Stimulated activated CD8-positive, alpha-beta memory T cell treated with anti-CD3 and anti-CD28 coated beads, Interleukin-15, amount 100 ng/mL, for 24 hours (primary cell): ENCODE results near the gene ARHGEF19.
"Not testable (repeated sequence)": the region's sequence is repeated elsewhere in the genome, so short reads cannot be mapped to it uniquely, and the experiment has no call there.

ENCODE experiments used
- DNase-seq: peaks from one replicate; pipeline ENCODE4 v3.0.0-alpha.2; 2020; ENCODE audit warnings: low read depth

The ARHGEF19 gene

DNA sequence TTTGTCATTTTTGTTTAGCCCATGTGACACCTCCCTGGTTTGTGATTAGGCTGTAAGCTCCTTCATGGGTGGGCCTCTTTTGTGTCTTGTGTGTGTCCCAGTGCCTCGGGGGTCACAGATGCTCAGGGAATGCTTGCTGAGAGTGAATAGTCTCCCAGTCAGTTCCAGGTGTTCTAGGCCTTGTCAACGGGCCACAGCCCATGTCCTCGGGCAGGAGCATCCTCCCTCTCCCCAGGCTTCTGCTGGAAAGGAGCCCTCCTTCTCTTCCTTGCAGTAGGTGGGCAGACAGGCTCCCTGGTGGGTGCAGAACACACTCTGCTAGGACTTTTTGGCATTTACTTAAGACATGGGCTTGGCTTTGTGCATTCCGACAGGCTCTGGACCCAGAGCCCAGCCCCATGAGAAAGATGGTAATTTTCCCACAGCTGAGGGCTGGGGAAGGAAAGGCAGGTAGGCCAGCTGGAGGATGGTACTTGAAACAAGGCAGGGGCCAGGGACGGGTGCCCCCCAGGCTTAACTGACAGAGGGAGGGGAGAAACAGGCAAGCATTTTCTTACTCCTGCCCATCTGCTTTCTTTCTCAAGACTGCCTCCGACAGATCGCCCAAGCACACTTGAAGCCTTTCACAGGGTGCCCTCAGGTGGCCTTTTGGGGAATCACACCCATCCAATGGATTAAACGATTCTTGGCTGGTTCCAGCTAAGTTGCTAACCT lies 31.6 kb upstream of the ARHGEF19 start:
- peak; percentile 40 for DNase-seq

DNA sequence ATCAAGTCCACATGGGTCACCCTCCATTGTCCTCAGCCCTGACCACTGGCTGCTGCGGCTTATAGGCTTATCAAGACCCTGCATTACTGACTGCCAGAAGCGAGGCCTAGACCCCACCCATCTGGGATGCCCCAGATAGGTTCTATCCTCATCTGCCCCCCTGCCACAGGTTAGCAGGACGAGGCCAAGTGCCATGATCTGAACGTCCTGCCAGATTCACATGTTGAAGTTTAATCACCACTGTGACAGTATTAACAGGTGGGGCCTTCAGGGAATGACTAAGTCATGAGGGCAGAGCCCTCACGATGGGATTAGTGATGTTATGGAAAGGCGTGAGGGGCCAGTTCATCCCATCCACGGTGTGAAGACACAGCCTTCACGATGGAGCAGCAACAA lies 30.8 kb upstream of the ARHGEF19 start:
- DNase-seq, result no peak

DNA sequence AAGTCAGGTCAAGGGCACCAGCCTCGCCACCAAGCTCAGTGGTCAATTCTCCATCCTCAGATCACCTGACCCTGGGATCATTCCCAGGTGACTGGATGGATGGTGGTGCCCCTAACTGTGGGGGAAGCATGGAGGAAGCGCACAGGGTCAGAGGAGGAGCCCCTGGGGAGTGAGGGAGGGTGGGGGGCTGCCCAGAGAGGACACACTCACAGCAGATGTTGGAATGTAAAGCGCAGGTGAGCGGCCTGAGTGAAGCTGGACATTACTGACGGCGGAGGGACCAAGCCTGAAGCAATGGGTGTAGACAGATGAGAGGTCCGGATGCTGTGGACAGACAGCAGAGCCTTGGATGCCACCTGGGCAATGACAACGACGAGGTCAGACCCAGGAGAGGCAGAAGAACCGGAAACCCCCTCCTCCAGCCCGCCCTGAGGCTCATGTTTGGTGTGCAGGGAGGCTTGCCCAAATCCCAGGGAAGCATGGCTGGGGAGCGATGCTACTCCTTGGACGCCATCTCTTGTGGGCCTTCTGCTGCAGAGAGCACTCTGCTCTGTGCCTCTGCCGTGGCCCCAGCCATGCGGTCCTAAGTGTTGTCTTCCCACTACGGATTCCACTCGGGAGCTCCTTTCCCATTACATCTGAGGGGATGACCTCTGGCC lies 30.2 kb upstream of the ARHGEF19 start:
- no peak for DNase-seq

DNA sequence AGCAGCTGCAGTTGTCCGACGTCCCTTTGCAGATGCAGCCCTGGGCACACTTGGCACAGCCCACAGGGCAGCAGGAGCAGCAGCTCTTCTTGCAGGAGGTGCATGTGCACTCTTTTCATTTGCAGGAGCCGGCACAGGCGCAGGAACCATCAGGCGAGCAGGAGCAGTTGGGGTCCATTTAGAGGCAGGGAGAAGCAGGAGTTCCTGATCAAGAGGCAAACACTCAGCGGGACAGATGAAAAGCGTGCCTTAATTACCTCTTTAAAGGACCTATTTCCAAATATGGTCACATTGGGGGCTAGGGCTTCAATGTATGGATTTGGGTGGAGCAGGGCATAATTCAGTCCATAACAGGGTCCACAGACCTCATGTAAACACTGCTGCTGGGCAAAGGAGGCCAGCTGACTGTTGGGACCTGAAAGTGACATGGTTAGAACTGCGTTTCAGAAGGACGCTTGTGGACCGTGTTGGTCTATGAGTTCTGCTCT lies 28.8 kb upstream of the ARHGEF19 start:
- DNase-seq, result no peak

DNA sequence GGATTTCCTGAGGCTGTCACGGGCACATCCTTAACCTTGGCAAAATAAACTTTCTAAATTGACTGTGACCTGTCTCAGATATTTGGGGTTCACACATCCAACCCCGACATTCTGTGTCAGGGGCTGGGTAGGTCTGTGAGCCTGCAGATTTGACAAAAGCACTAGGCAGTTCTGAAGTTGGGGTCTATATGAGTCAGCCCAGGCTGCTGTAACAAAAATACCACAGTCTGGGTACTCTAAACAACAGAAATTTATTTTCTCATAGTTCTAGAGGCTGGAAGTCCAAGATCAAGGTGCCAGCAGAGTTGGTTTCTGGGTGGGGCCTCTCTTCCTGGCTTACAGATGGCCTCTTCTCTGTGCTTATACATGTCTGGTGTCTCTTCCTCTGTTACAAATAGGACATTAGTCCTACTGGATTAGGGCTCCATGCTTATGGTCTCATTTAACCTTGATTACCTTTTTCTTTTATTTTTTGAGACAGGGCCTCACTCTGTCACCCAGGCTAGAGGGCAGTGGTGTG lies 27.6 kb upstream of the ARHGEF19 start:
- DNase-seq, result no peak

DNA sequence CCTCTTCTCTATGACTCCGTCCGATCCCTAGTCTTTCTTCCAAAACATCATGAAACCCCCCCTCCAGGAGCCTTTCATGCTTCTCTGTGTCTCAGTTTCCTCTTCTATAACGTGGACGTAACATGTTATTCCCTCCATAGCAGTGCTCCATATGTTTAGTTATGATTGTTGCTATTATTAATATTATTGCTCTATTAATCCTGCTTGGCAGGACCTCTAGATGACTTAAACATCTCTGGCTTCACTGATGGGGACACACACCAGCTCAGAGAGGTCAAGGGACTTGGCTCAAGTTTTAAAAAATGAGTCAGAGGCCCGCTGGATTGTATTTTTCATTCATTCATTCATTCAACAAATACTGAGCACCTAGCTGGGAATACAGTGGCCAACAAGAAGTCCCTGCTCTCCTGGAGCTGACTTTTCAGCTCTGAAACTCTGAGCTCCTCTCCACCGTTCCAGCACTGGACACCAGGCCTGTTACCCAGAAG lies 24.9 kb upstream of the ARHGEF19 start:
- DNase-seq, result no peak

DNA sequence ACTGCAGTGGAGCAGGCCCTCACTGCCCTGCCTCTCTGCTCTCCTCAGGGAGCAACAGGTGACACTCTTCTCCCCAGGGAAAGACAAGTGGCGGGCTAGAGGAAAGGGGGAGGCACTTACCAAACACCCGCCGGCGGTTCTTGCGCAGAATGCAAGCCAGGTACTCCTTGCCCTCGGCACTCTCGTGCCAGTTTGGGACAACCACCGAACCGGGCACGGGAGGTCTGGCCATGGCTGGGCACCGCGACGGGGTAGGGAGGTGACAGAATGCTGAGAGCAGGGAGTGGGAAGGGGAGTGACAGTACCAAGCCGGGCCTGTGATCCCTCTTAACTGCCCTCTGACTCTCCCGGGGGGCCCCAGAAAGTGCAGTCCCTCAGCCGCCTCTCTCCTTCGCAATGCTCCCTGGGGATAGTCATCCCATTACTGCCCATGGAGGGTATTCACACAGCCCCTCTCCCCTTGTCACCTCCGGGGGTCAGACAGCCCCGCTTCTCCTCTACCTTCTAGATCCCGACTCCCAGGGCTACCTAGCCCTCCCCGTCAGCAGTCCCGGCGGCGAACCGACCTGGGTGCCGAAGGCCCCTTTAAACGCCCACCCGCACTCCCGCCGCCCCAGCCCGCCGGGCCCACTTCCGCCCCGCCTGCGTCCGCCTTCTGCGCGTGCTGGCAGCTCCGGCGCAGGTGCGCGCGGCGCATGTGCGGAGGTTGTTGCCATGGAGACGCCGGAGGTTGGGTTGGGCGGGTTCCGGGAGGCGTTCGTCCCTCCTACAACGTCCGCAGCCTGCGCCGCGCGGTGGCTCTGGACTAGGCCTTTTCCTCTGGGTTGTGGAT lies 24.3 kb upstream of the ARHGEF19 start, which contains the start of gene CPLANE2:
TSS of gene CPLANE2 (minus strand) at position 673 of the 832 bp plus-strand sequence. CDS start at position 232, 441 bp downstream.
- peak; percentile 96 for DNase-seq

DNA sequence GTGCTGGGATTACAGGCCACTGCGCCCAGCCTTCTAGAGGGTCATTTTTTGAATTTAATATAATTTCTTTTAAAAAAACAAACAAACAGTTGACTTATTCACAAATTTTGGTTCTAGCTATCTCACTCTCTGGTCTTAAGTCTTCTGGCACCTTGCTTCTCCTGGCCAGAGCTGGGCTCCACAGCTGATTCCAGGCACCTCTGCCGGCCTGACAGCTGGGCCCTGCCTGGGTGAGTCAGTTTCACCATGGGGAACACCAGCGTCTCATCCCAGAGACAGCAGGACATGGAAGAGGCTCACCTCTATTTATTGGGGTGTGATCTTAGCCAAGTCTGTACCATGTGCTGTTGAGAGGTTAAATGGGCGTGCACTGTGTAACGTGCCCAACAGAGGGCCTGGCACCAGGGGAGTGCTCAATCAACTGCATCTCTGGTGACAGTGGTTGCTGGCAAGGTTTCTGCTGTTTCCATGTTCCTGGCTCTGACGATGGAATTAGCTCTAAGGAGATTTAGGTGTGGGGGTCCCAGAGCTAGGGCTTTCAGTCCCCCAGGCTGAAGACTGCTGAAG lies 23.6 kb upstream of the ARHGEF19 start:
- DNase-seq, result no peak

DNA sequence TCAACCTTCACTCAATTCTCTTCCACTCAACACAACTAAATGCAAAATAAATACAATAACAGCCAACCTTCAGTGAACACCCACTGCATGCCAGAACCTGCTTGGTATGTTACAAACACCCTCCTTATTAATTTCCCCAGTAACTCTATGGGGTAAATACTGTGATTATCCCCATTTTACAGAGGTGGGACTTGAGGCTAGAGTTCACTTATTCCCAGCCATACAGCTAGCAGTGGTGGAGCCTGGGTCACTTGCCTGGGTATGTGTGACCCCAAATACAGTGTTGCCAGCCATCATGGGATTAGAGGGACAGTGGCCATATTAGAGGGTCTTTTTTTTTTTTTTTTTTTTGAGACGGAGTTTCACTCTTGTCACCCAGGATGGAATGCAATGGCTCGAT lies 22.9 kb upstream of the ARHGEF19 start:
- DNase-seq, result no peak

DNA sequence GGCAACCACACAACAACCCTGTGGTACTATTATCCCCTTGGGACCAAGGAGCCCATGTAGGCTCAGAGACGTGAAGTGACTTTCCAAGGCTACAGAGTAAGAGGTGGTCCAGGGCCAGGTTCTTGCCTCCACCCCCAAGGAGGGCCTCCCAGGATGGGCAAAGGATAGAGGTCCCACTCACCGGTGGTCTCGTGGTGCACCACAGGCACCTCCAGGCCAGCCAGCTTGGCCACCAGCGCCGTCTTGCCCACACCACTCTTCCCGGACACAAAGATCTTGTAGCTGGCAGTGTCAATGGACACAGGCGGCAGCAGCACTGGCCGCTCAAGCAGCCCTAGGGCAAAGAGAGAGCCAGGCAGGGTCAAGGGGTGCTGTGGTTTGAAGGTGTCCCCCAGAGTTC lies 21.0 kb upstream of the ARHGEF19 start:
- DNase-seq, result no peak

DNA sequence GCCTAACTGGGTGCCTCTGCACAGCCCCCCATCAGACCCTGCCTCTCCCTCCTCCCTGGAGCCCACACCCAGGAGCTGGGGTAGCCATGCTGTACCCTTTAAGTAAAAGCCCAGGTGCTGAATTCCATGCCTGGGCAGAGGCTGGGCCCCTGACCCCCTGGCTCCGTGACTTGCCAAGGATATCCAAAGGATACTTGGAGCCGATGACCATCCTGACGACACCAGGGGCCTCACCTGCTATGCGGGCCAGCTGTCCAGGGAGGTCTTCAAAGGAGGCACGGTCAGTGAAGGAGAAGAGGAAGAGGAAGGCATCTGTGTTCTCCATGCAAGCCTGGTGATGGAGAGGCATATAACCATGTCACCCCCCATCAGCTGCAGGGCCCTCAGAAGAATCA lies 19.9 kb upstream of the ARHGEF19 start:
- DNase-seq, result no peak

DNA sequence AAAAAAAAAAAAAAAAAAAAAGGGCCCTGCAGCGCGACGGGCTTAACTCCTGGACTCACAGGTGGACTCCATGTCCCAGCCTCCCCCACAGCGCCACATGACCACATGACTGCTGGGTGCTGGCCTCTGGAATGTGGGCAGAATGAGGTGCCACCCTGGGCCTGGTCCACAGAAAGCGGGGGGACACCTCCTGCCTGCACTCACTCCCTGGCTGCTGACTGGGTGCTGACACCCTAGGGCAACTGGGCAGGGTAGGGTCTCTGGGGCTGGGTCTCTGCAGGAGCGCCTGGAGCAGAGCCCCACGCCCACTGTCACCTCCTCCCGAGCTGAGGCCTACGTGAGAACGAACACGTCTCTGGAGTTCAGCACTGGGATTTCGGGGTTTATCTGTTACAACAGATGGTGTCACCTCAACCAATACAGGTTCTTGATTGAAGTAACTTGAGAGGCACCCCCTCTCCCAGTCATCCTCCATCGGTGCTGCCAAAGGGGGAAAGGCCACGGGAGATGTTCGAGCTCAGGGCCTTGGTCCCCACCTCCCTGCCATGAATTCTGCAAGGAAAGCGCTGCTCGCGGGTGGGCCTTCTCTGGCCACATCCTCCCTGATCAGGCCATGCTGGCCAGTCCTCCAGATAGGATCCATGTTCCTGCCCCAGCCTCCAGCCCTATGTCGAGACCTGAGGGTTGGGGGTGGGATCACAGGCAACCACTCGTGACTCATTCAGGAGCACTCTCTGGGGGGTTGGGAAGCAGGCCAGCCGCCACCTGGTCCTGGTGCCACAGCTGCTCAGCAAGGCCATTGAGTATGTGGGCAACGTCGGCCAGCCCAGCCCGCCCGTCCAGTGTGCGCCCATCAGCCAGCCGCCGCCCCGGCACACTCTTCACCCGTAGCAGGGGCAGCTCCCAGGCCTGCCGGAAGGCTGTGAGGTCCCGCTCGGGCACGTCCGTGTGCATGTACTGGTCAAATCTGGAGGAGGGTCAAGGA lies 19.2 kb upstream of the ARHGEF19 start:
- DNase-seq, result no peak

DNA sequence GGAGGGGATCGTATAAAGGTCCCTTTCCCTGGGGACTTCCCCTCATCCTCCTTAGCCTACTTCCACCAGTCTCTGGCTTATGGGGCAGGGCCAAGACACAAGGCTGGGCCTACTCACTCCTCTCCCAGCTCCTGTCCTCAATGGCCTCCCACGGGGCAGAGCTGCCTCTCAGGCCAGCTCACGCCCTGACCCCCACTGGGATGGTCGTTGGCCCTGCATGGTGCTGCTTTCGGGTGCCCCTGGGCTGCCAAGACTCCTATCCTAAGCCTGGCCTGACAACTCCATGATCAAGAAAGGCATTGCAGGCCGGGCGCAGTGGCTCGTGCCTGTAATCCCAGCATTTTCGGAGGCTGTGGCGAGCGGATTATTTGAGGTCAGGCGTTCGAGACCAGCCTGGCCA lies 18.3 kb upstream of the ARHGEF19 start:
- DNase-seq, result no peak

DNA sequence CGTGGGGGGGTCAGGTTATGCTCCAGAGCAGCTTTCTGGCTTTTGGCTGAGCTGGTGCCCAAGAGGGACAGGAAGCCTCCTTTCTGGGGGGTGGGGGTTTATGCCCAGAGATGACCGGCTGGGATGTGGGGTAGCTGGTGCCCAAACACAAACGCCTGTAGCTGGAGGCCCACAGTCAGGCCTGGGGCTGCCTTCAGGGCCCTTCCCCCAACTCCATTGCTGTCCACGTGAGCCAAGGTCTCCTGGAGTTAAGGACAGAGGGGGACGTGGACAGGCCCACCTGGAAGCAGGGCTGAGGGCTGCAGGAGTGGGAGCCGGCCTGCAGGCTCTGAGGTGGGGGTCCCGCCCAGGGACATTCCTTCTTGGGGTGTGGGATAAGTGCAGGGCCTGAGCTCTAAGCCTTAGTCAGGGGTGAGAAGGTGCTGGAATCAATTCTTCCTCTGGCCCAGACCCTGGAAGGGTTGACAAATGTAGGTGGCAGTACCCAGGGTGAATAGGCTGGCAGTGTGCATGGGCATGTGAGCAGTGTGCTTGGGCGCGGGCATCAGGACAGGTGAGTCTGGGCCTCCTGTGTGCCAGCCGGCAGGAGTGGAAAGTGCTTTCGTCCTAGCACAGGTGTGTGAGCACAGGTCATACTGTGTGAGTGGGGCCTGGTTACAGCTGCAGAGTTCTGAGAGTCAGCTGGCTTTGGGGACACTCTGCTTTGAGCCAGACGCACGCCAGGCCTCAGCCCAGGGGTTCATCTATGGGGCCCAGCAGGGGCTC lies 17.7 kb upstream of the ARHGEF19 start:
- no peak for DNase-seq

DNA sequence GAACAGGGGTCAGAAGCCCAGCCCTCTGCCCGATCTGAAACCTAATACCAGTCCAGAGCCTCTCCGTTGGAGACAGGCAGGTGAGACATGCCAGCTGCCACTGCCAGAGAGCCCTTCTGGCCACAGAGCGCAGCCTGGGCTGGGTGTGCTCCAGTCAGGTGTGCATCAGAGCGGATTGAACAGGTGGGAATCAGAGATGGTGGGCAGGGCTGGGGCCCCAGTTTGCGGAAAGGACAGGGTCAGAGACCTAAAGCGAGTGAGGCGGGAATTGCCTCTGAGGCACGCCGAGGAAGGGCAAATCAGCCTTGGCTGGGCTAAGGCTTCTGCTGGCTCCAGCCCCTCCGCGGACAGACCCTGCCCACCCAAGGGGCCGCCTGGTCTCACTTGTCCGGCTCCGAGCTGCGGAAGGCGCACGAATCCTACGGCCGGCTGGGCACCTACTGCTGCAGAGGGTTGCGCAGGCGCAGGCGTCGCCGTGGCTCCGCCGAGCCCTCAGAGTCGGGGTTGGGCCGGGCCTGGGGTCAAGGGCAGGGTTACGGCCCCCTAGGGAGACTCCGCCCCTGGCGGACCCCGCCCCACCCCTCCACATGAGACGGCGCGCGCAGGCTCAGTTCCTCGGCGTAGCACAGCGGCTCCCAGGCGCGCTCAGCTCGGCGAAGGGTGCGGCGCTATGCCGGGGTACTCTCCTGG lies 14.2 kb upstream of the ARHGEF19 start:
- DNase-seq, result no peak

DNA sequence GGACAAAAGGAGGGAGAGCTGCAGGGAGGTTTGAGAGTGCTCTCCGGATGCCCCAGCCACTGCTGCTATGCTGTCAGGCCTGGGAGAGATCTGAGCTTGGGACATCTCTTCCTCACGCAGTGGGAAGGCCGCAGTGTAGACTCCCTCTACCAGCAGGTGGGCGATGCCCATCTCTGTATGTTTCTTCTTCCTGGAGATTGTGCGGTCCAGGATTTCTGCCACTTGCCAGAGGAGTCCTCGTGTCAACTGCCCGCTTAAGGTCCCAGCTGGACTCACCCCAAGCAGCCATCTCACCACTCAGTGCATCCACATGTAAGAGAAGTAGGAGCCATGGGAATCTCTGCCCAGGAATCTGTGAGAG lies 13.7 kb upstream of the ARHGEF19 start:
- DNase-seq, result no peak

DNA sequence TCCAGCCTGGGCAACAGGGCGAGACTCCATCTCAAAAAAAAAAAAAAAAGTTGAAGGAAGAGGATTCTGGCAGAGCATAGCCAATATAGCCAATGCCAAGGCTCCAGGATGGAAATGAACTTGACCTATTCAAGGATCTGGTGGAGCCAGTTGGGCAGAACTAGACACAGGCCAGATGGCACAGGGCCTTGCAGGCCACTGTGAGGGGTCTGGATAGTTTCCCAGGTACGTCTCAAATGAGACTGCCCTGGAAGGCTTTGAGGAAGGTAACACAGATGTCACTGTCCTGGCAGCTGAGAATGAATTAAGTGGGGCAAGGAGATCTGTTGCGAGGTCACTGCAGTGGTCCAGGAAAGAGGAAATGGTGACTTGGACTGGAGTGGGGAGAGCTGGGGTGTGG lies 12.0 kb upstream of the ARHGEF19 start:
- DNase-seq, result no peak

DNA sequence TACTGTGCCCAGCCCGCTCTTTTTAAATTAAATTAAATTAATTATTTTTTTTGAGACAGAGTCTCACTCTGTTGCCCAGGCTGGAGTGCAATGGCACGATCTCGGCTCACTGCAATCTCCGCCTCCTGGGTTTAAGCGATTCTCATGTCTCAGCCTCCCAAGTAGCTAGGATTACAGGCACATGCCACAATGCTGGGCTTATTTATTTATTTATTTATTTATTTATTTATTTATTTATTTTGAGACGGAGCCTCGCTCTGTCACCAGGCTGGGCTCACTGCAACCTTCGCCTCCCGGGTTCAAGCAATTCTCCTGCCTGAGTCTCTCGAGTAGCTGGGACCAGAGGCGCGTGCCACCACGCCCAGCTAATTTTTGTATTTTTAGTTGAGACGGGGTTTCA lies 10.3 kb upstream of the ARHGEF19 start:
- not testable (repeated sequence) for DNase-seq

DNA sequence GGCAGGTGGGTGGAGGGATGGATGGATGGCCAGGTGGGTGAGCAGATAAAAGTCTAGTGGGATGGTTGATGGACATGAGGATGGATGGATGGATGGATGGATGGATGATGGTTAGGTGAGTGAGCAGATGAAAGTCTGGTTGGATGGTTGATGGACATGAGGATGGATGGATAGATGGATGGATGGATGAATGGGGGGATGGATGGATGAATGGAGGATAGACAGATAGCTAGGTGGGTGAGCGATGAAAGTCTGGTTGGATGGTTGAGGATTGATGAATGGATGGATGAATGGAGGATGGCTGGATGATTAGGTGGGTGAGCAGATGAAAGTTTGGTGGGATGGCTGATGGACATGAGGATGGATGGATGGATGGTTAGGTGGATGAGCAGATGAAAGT lies 9.0 kb upstream of the ARHGEF19 start:
- no peak for DNase-seq
